HL-60 (cell line): ENCODE measurements around the gene TFF3.

Experiments used
- CTCF ChIP-seq: IDR thresholded peaks from one replicate; pipeline ENCODE4 v1.5.1; 2011; ENCODE audit warnings: low read length, control low read depth, inconsistent platforms; ENCODE audit not compliant: insufficient read depth
- POLR2AphosphoS5 ChIP-seq: IDR thresholded peaks from 2 replicates; pipeline ENCODE4 v1.6.1; 2012; ENCODE audit warnings: low read depth
- REST ChIP-seq: IDR thresholded peaks from 2 replicates; pipeline ENCODE4 v1.6.1; 2012; ENCODE audit warnings: low read depth; ENCODE audit not compliant: insufficient replicate concordance
- SPI1 ChIP-seq: IDR thresholded peaks from 2 replicates; pipeline ENCODE4 v1.6.1; 2012; ENCODE audit warnings: low read depth, mild to moderate bottlenecking, borderline replicate concordance

GRCh38 chr21:42302076-42302650, 13.0 kb downstream of the TFF3 start:
- no peak for TF ChIP-seq CTCF
- no peak for TF ChIP-seq POLR2AphosphoS5
- TF ChIP-seq REST = no peak
- TF ChIP-seq SPI1 = no peak
